RWPE1 (cell line): ENCODE measurements around the gene SYNE1.
A peak's percentile ranks its signal among the peaks of the same experiment; 100 is the strongest.

Source experiments
- CTCF ChIA-PET: fragments of 350-600 bp; sonication (Branson Sonifier 250); formaldehyde crosslinking; extraction: SDS; loops from one replicate; lab custom pipeline; 2021; lab: Yijun Ruan, JAX
- POLR2A ChIA-PET: fragments of 400-600 bp; formaldehyde crosslinking; extraction: SDS; loops from one replicate; lab custom pipeline; 2020; ENCODE audit warnings: antibody characterized with exemption; ENCODE audit not compliant: low non-redundant PET; lab: Yijun Ruan, JAX
- DNase-seq: peaks from one replicate; pipeline ENCODE4 v3.0.0; 2012; ENCODE audit warnings: low spot score
- H3K27ac ChIP-seq: fragments of 450-650 bp; 2 replicates; pipeline ENCODE4 v1.5.1; 2017
- CTCF ChIP-seq: fragments of 450-650 bp; conservative IDR thresholded peaks from 2 replicates; pipeline ENCODE4 v1.5.1; 2017; ENCODE audit warnings: low read depth, mild to moderate bottlenecking

SYNE1 gene

GRCh38 chr6:152091851-152092341 lies 545.3 kb downstream of the SYNE1 start:
- ChIA-PET POLR2A (no interaction called here), CTCF (no interaction called here)
- TF ChIP-seq CTCF: no peak
- peak; percentile 24 for DNase-seq
- peak overlapping the region; percentile 36; the same call in 1 of the 2 replicates for H3K27ac ChIP-seq

GRCh38 chr6:152091201-152091600 lies 546.0 kb downstream of the SYNE1 start:
- H3K27ac ChIP-seq: no peak overlapping the region
- ChIA-PET POLR2A (no interaction called here), CTCF (no interaction called here)
- no peak for TF ChIP-seq CTCF
- DNase-seq: no peak

- peak; percentile 25 for DNase-seq
- TF ChIP-seq CTCF: no peak
- H3K27ac ChIP-seq: no peak overlapping the region
- CTCF ChIA-PET: interaction anchor here (1.1 kb wide), 1 partner anchor 34 kb away, joined by 3 read pairs; no protein-coding TSS in a partner anchor
- POLR2A ChIA-PET: no interaction called here
These were observed 547.2 kb downstream of the SYNE1 start for GRCh38 chr6:152089992-152090391.

- ChIA-PET CTCF (no interaction called here), POLR2A (no interaction called here)
- no peak for DNase-seq
- no peak overlapping the region for H3K27ac ChIP-seq
- no peak for TF ChIP-seq CTCF
These were observed 549.5 kb downstream of the SYNE1 start for GRCh38 chr6:152087701-152088100.

- ChIA-PET CTCF (interaction anchor here (0.7 kb wide), 1 partner anchor 1282 kb away, joined by 3 read pairs; no protein-coding TSS in a partner anchor), POLR2A (no interaction called here)
- no peak for TF ChIP-seq CTCF
- no peak for DNase-seq
- no peak overlapping the region for H3K27ac ChIP-seq
These were observed 550.1 kb downstream of the SYNE1 start for GRCh38 chr6:152087096-152087495.

- no peak for DNase-seq
- ChIA-PET POLR2A (no interaction called here), CTCF (interaction anchor here (0.7 kb wide), 1 partner anchor 1283 kb away, joined by 3 read pairs; no protein-coding TSS in a partner anchor)
- TF ChIP-seq CTCF: no peak
- no peak overlapping the region for H3K27ac ChIP-seq
These were observed 550.8 kb downstream of the SYNE1 start for GRCh38 chr6:152086223-152086873.
